HUES6 (cell line): ENCODE measurements around the gene COPE.
"Not testable (repeated sequence)": the region's sequence is repeated elsewhere in the genome, so short reads cannot be mapped to it uniquely, and the experiment has no call there.

Source experiments
- H3K27ac ChIP-seq: 2 replicates; pipeline ENCODE4 v1.7.0; 2013; ENCODE audit warnings: low read depth, mild to moderate bottlenecking, low read length, inconsistent platforms
- H3K27me3 ChIP-seq: 2 replicates; pipeline ENCODE4 v1.6.1; 2013; ENCODE audit warnings: low read length; ENCODE audit not compliant: control insufficient read depth, insufficient read depth
- H3K36me3 ChIP-seq: 2 replicates; pipeline ENCODE4 v1.6.1; 2013; ENCODE audit warnings: low read length; ENCODE audit not compliant: control insufficient read depth, insufficient read depth
- H3K4me1 ChIP-seq: 2 replicates; pipeline ENCODE4 v1.6.1; 2013; ENCODE audit warnings: low read length; ENCODE audit not compliant: control insufficient read depth, insufficient read depth
- H3K4me3 ChIP-seq: 2 replicates; pipeline ENCODE4 v1.5.1; 2013; ENCODE audit warnings: low read depth, low read length
- H3K9ac ChIP-seq: one replicate; pipeline ENCODE4 v1.6.1; 2013; ENCODE audit warnings: mild to moderate bottlenecking, low read length
- H3K9me3 ChIP-seq: 2 replicates; pipeline ENCODE4 v1.6.1; 2013; ENCODE audit warnings: low read depth, low read length; ENCODE audit not compliant: control insufficient read depth, insufficient read depth

COPE gene

GRCh38 chr19:18905513-18906236 is 13.5 kb downstream of the COPE start:
- H3K9me3 ChIP-seq, result no peaks in the 10 kb centered on the region
- H3K9ac ChIP-seq, result no peak overlapping the region
- no peaks in the 10 kb centered on the region for H3K27me3 ChIP-seq
- peaks cover 76% of the 10 kb centered on the region for H3K36me3 ChIP-seq
- no peak overlapping the region for H3K4me3 ChIP-seq
- no peaks in the 10 kb centered on the region for H3K4me1 ChIP-seq
- H3K27ac ChIP-seq, result no peak overlapping the region

GRCh38 chr19:18905058-18905456 is 14.1 kb downstream of the COPE start:
- Histone ChIP-seq H3K27me3 (no peaks in the 10 kb centered on the region), H3K36me3 (peaks cover 79% of the 10 kb centered on the region), H3K4me3 (no peak overlapping the region), H3K4me1 (no peaks in the 10 kb centered on the region), H3K9ac (no peak overlapping the region), H3K27ac (no peak overlapping the region), H3K9me3 (no peaks in the 10 kb centered on the region)

GRCh38 chr19:18904334-18905057 is 14.7 kb downstream of the COPE start:
- Histone ChIP-seq H3K36me3 (peaks cover 79% of the 10 kb centered on the region), H3K4me1 (no peaks in the 10 kb centered on the region), H3K27ac (no peak overlapping the region), H3K9me3 (no peaks in the 10 kb centered on the region), H3K9ac (no peak overlapping the region), H3K27me3 (no peaks in the 10 kb centered on the region), H3K4me3 (no peak overlapping the region)

DNA sequence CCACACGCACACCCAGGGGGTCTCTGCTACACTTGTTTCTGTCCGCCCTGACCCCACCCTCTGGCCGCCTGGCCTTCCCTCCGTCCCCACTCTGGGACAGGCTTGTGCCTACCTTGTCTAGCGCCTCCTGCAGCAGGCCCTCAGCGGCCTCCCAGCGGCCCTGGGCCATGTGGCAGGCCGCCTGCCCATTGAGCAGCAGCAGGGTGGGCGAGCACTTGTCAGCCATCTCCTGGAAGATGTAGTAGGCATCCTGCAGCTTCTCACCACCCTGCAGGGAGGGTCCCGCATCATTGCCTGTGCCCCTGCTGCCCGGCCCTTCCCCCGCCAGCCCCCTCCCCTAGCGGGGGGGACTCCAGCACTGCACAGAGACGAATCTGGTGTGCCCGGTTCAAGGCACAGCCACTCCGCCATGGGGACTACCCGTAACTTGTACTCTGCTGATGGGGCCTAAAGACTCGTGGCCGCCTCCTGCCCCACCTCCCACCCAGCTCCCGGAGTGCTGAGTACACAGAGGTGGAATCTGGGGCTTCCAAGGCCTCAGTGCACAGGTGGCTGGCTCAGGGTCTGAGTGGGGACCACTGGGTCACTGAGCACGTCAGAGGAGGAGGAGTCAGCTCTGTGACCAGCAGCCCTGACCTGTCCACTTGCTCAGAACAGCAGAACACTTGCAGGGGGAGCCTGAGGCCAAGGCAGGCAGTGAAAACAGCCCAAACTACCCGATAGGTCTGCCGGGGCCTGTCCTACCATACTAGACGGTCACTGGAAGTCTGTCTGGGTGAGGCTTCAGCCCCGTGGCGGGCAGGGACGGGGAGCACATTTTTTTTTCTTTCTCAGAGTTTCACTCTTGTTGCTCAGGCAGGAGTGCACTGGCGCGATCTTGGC is 15.8 kb downstream of the COPE start:
- H3K27ac ChIP-seq, result no peak overlapping the region
- peaks cover 80% of the 10 kb centered on the region for H3K36me3 ChIP-seq
- H3K4me1 ChIP-seq, result no peaks in the 10 kb centered on the region
- H3K9me3 ChIP-seq, result no peaks in the 10 kb centered on the region
- H3K27me3 ChIP-seq, result no peaks in the 10 kb centered on the region
- H3K9ac ChIP-seq, result no peak overlapping the region
- no peak overlapping the region for H3K4me3 ChIP-seq

- H3K4me1 ChIP-seq, H3K9ac ChIP-seq, H3K27me3 ChIP-seq, H3K9me3 ChIP-seq, H3K4me3 ChIP-seq, H3K27ac ChIP-seq: not testable (repeated sequence)
- H3K36me3 ChIP-seq, result peaks cover 73% of the 10 kb centered on the region
Observed at GRCh38 chr19:18902519-18902918, 16.7 kb downstream of the COPE start.

DNA sequence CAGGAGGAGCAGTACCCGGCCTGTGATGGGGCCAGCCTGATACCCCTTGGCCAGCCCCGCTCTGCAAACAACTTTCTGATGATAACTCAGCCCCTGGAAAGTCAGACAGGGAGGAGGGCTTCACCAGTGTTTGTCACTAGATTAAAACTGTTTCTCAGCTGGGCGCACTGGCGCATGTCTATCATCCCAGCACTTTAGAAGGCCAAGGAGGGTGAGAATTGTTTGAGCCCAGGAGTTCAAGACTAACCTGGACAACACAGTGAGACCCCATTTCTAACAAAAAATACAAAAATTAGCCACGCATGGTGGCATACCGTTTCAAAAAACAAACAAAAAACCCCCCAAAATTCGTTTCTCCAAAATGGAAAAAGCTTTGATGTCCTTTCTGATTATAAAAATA is 17.7 kb downstream of the COPE start:
- Histone ChIP-seq H3K4me1 (no peaks in the 10 kb centered on the region), H3K9me3 (no peaks in the 10 kb centered on the region), H3K36me3 (peaks cover 63% of the 10 kb centered on the region), H3K27ac (no peak overlapping the region), H3K4me3 (no peak overlapping the region), H3K27me3 (peaks cover 8% of the 10 kb centered on the region), H3K9ac (no peak overlapping the region)

- H3K27ac ChIP-seq, result no peak overlapping the region
Observed at GRCh38 chr19:18900700-18901481, 18.3 kb downstream of the COPE start.

GRCh38 chr19:18899624-18900560 is 19.3 kb downstream of the COPE start:
- no peak overlapping the region for H3K9ac ChIP-seq
- no peak overlapping the region for H3K27ac ChIP-seq
- peaks cover 47% of the 10 kb centered on the region for H3K36me3 ChIP-seq
- H3K27me3 ChIP-seq, result peaks cover 10% of the 10 kb centered on the region
- H3K4me1 ChIP-seq, result no peaks in the 10 kb centered on the region
- no peak overlapping the region for H3K4me3 ChIP-seq
- no peaks in the 10 kb centered on the region for H3K9me3 ChIP-seq

More at GRCh38 chr19:18900700-18901481, 18.3 kb downstream of the COPE start:
- Histone ChIP-seq H3K27me3 (peaks cover 10% of the 10 kb centered on the region), H3K9ac (no peak overlapping the region), H3K4me3 (no peak overlapping the region), H3K9me3 (no peaks in the 10 kb centered on the region), H3K36me3 (peaks cover 57% of the 10 kb centered on the region), H3K4me1 (no peaks in the 10 kb centered on the region)

- peaks cover 4% of the 10 kb centered on the region; the same call in 1 of the 2 replicates for H3K4me1 ChIP-seq
Observed at GRCh38 chr19:18898607-18899408, 20.4 kb downstream of the COPE start.

More at GRCh38 chr19:18898607-18899408, 20.4 kb downstream of the COPE start:
- Histone ChIP-seq H3K9ac (no peak overlapping the region), H3K27ac (no peak overlapping the region), H3K27me3 (peaks cover 18% of the 10 kb centered on the region), H3K36me3 (peaks cover 38% of the 10 kb centered on the region), H3K9me3 (no peaks in the 10 kb centered on the region), H3K4me3 (no peak overlapping the region)
